ACC112 (cell line): Measurements from ENCODE around the gene FOXN1.

Experiments
- H2AFZ ChIP-seq: fragments of 200-600 bp; sonication (generic); one replicate; pipeline ENCODE4 v1.6.0; 2017; ENCODE audit warnings: antibody characterized with exemption, low read length; ENCODE audit not compliant: unreplicated experiment
- H3K27ac ChIP-seq: fragments of 200-600 bp; sonication (generic); 2 replicates; pipeline ENCODE4 v1.5.1; 2014; ENCODE audit warnings: low read depth, mild to moderate bottlenecking, antibody characterized with exemption, low read length, moderate library complexity
- H3K27me3 ChIP-seq: fragments of 200-600 bp; sonication (generic); 2 replicates; pipeline ENCODE4 v1.6.1; 2014; ENCODE audit warnings: mild to moderate bottlenecking, antibody characterized with exemption, low read length, moderate library complexity, mixed read lengths; ENCODE audit not compliant: insufficient read depth
- H3K36me3 ChIP-seq: fragments of 200-600 bp; sonication (generic); 2 replicates; pipeline ENCODE4 v1.6.1; 2016; ENCODE audit warnings: mild to moderate bottlenecking, antibody characterized with exemption, low read length, moderate library complexity, mixed read lengths; ENCODE audit not compliant: insufficient read depth
- H3K4me1 ChIP-seq: fragments of 200-600 bp; sonication (generic); one replicate; pipeline ENCODE4 v1.6.1; 2016; ENCODE audit warnings: low read length, mixed read lengths; ENCODE audit not compliant: insufficient read depth, unreplicated experiment, control insufficient read depth
- H3K4me3 ChIP-seq: fragments of 200-600 bp; sonication (generic); 2 replicates; pipeline ENCODE4 v1.5.1; 2014; ENCODE audit warnings: mild to moderate bottlenecking, low read depth, low read length
- H3K79me2 ChIP-seq: fragments of 200-600 bp; sonication (generic); one replicate; pipeline ENCODE4 v1.6.0; 2016; ENCODE audit warnings: low read length; ENCODE audit not compliant: control insufficient read depth, unreplicated experiment, insufficient read depth

FOXN1 gene

DNA sequence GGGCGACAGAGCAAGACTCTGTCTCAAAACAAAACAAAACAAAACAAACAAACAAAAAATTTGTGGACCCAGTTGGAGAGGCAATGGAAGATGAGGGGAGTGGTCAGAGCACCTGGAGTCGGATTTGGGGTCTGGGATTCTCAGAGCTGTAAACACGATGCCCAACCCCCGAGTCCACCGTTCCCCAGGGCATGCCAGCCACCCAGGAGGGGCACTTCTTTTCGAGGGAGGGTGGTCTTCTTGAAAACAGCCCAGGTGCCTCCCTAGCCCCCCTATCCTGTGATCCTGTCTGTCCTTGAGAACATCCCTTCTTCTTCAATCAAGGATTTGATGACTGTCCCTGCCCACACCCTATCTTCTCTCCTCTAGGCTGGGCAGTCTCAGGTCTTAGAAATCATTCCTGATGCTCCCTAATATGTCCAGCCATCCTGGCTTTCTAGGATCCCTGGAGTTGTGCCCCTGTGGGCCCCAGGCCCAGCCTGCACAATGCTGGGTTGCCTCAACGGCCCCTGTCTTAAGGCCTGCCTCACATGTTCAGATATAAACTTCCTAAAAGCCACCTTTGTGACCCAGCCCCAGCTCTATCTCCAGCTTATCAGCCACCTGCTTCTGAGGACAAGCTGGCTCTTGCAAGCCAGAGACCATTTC lies 35.8 kb upstream of the FOXN1 start:
- H3K27ac ChIP-seq = no peak overlapping the region
- peaks cover 20% of the 10 kb centered on the region; the same call in 1 of the 2 replicates for H3K27me3 ChIP-seq
- peaks cover 7% of the 10 kb centered on the region for H3K4me1 ChIP-seq
- H3K79me2 ChIP-seq = no peaks in the 10 kb centered on the region
- no peak overlapping the region for H3K4me3 ChIP-seq
- H3K36me3 ChIP-seq = no peaks in the 10 kb centered on the region
- H2AFZ ChIP-seq = no peak overlapping the region

GRCh38 chr17:28470914-28471366 lies 35.2 kb upstream of the FOXN1 start:
- peaks cover 7% of the 10 kb centered on the region for H3K4me1 ChIP-seq
- no peak overlapping the region for H3K27ac ChIP-seq
- H3K27me3 ChIP-seq = peaks cover 20% of the 10 kb centered on the region; the same call in 1 of the 2 replicates
- H3K36me3 ChIP-seq = no peaks in the 10 kb centered on the region
- H3K4me3 ChIP-seq = no peak overlapping the region
- no peak overlapping the region for H2AFZ ChIP-seq
- no peaks in the 10 kb centered on the region for H3K79me2 ChIP-seq

GRCh38 chr17:28471531-28472342 lies 34.4 kb upstream of the FOXN1 start:
- Histone ChIP-seq H3K4me1 (peaks cover 6% of the 10 kb centered on the region), H3K79me2 (no peaks in the 10 kb centered on the region), H3K4me3 (no peak overlapping the region), H3K27ac (no peak overlapping the region), H3K27me3 (peaks cover 15% of the 10 kb centered on the region; the same call in 1 of the 2 replicates), H3K36me3 (no peaks in the 10 kb centered on the region), H2AFZ (no peak overlapping the region)

GRCh38 chr17:28472871-28473497 lies 33.2 kb upstream of the FOXN1 start:
- Histone ChIP-seq H3K4me3 (no peak overlapping the region), H3K4me1 (no peaks in the 10 kb centered on the region), H2AFZ (no peak overlapping the region), H3K79me2 (no peaks in the 10 kb centered on the region), H3K27me3 (peaks cover 15% of the 10 kb centered on the region; the same call in 1 of the 2 replicates), H3K36me3 (no peaks in the 10 kb centered on the region), H3K27ac (no peak overlapping the region)

GRCh38 chr17:28473542-28473941 lies 32.6 kb upstream of the FOXN1 start, which contains the start of gene SLC13A2:
Gene SLC13A2 (plus strand): TSS chr17:28473644. CDS start chr17:28473713, 69 bp downstream.
- Histone ChIP-seq H3K4me3 (no peak within 1 kb of the TSS), H3K27ac (no peak within 1 kb of the TSS), H3K79me2 (no peaks in the 10 kb centered on the region), H3K36me3 (no peaks in the 10 kb centered on the region), H3K27me3 (peaks cover 12% of the 10 kb centered on the region; the same call in 1 of the 2 replicates), H2AFZ (no peak within 1 kb of the TSS), H3K4me1 (no peaks in the 10 kb centered on the region)

- H2AFZ ChIP-seq = no peak overlapping the region
- peaks cover 7% of the 10 kb centered on the region; the same call in 1 of the 2 replicates for H3K27me3 ChIP-seq
- H3K4me3 ChIP-seq = no peak overlapping the region
- no peaks in the 10 kb centered on the region for H3K36me3 ChIP-seq
- no peaks in the 10 kb centered on the region for H3K79me2 ChIP-seq
- H3K4me1 ChIP-seq = no peaks in the 10 kb centered on the region
- H3K27ac ChIP-seq = no peak overlapping the region
Observed at GRCh38 chr17:28474111-28474531, 32.0 kb upstream of the FOXN1 start.

GRCh38 chr17:28475151-28475900 lies 30.8 kb upstream of the FOXN1 start:
- Histone ChIP-seq H2AFZ (no peak overlapping the region), H3K36me3 (no peaks in the 10 kb centered on the region), H3K4me3 (no peak overlapping the region), H3K27me3 (peaks cover 7% of the 10 kb centered on the region; the same call in 1 of the 2 replicates), H3K4me1 (no peaks in the 10 kb centered on the region), H3K27ac (no peak overlapping the region), H3K79me2 (no peaks in the 10 kb centered on the region)

DNA sequence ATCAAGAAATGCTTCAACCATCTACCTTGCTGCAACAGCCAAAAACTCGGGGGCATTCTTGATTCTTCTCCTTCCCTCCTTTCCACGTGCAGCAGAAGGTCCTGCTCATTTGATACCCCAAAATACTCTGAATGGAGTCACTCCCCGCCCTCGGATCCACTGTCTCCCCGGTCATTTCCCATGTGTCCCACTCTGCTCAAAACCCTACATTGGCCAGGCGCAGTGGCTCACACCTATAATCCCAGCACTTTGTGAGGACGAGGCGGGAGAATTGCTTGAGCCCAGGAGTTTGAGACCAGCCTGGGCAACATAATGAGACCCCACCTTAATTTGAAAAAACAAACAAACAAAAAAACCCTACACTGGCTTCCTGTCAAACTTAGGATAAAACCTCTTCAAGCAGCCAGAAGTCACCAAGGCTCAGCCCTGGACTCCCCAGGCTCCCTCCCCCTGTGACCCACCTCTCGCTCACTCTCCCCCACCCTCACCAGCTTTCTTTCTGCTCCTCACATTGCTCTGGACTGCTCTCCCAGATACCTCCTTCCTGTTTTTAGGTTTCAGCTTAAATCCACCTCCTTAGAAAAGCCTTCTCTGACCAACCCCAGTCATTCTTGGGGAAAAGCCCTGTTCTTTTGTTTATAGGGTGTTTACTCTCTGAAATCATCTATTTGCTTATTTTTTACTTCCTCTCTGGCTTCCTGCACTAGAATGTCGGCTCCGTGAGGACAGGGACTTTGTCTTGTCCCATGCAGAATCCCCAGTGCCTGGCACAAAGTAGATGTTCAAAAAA lies 29.9 kb upstream of the FOXN1 start:
- H3K36me3 ChIP-seq = no peaks in the 10 kb centered on the region
- H3K79me2 ChIP-seq = no peaks in the 10 kb centered on the region
- no peaks in the 10 kb centered on the region for H3K4me1 ChIP-seq
- no peak overlapping the region for H3K27ac ChIP-seq
- H2AFZ ChIP-seq = no peak overlapping the region
- peaks cover 10% of the 10 kb centered on the region; the same call in 1 of the 2 replicates for H3K27me3 ChIP-seq
- no peak overlapping the region for H3K4me3 ChIP-seq

GRCh38 chr17:28477928-28478327 lies 28.2 kb upstream of the FOXN1 start:
- Histone ChIP-seq H3K4me3 (no peak overlapping the region), H3K27ac (no peak overlapping the region), H2AFZ (no peak overlapping the region), H3K79me2 (no peaks in the 10 kb centered on the region), H3K4me1 (no peaks in the 10 kb centered on the region), H3K27me3 (peaks cover 5% of the 10 kb centered on the region; the same call in 1 of the 2 replicates), H3K36me3 (no peaks in the 10 kb centered on the region)
